Endodermal cell (in vitro differentiated cells): Measurements from ENCODE around the gene CACNA1H. TPM values are rescaled to one million over a fixed set of nuclear protein-coding genes. Genes with fewer than 3 reads are reported as not detected.
A peak's percentile ranks its signal among the peaks of the same experiment; 100 is the strongest.

Experiments
- DNase-seq: peaks from one replicate; pipeline ENCODE4 v3.0.0-alpha.2; 2017
- H3K27ac ChIP-seq: 2 replicates; pipeline ENCODE4 v1.5.1; 2013; ENCODE audit warnings: mild to moderate bottlenecking, low read depth, low read length, moderate library complexity
- H3K27me3 ChIP-seq: 2 replicates; pipeline ENCODE4 v1.6.1; 2013; ENCODE audit warnings: mild to moderate bottlenecking, low read length, moderate library complexity; ENCODE audit not compliant: insufficient read depth, control insufficient read depth, poor library complexity, severe bottlenecking
- H3K36me3 ChIP-seq: 2 replicates; pipeline ENCODE4 v1.7.0; 2013; ENCODE audit warnings: mild to moderate bottlenecking, low read length, moderate library complexity; ENCODE audit not compliant: control insufficient read depth, insufficient read depth
- H3K4me1 ChIP-seq: one replicate; pipeline ENCODE4 v1.7.0; 2013; ENCODE audit warnings: low read length; ENCODE audit not compliant: control insufficient read depth, insufficient read depth
- H3K4me3 ChIP-seq: 2 replicates; pipeline ENCODE4 v1.5.1; 2013; ENCODE audit warnings: mild to moderate bottlenecking, low read length, moderate library complexity
- H3K9ac ChIP-seq: 2 replicates; pipeline ENCODE4 v1.6.1; 2013; ENCODE audit warnings: mild to moderate bottlenecking, low read length, moderate library complexity; ENCODE audit not compliant: poor library complexity, severe bottlenecking; ENCODE audit errors: extremely low read depth
- H3K9me3 ChIP-seq: 2 replicates; pipeline ENCODE4 v1.6.1; 2013; ENCODE audit warnings: mild to moderate bottlenecking, low read length, moderate library complexity; ENCODE audit not compliant: control insufficient read depth
- H3K27ac Mint-ChIP-seq: 2 replicates; pipeline ENCODE4 v1.8.0; 2020; ENCODE audit warnings: mixed read lengths
- H3K27me3 Mint-ChIP-seq: 2 replicates; pipeline ENCODE4 v1.8.0; 2021; ENCODE audit warnings: mild to moderate bottlenecking, mixed read lengths; ENCODE audit not compliant: insufficient read depth
- H3K36me3 Mint-ChIP-seq: 2 replicates; pipeline ENCODE4 v1.8.0; 2020; ENCODE audit warnings: low read depth, mixed read lengths
- H3K4me1 Mint-ChIP-seq: 2 replicates; pipeline ENCODE4 v1.8.0; 2020; ENCODE audit warnings: mixed read lengths
- H3K4me3 Mint-ChIP-seq: 2 replicates; pipeline ENCODE4 v1.8.0; 2020; ENCODE audit warnings: mild to moderate bottlenecking, moderate library complexity, mixed read lengths
- H3K9me3 Mint-ChIP-seq: 2 replicates; pipeline ENCODE4 v1.8.0; 2020; ENCODE audit warnings: mild to moderate bottlenecking, mixed read lengths
- CTCF ChIP-seq: fragments of 200-600 bp; sonication (generic); conservative IDR thresholded peaks from 2 replicates; pipeline ENCODE4 v1.5.0; 2021; ENCODE audit warnings: antibody characterized with exemption, mild to moderate bottlenecking
- WGBS, 2 experiments: methylation state at CpG; one replicate each; pipeline versions ENCODE4 v1.1.5 to v1.1.7; 2013; ENCODE audit warnings: missing lambda C conversion rate in 2 of 2, mixed read lengths in 1 of 2; ENCODE audit not compliant: insufficient coverage in 1 of 2, insufficient read length in 1 of 2; 5-methylcytosine and 5-hydroxymethylcytosine counted together
- total RNA-seq, 2 donors: library from RNA; stranded (reverse); fragmentation: NEBNext Ultra II Directional in 1 of 2; extraction: Animal tissue kit (Norgen Biotek cat#: 25700) in 1 of 2; gene quantifications; 2 replicates in 1 of 2; 3 replicates in 1 of 2; pipeline ENCODE4 v1.2.1, GENCODE V29; 2021

The CACNA1H gene
- total RNA-seq, 2 donors from 2014 or later, result 31.6 to 45.0 TPM

GRCh38 chr16:1154291-1154886 lies 1.5 kb downstream of the CACNA1H start:
- no peak for DNase-seq
- H3K36me3 ChIP-seq, result no peaks in the 10 kb centered on the region
- H3K9me3 ChIP-seq, result no peaks in the 10 kb centered on the region
- no peaks in the 10 kb centered on the region for H3K36me3 Mint-ChIP-seq
- peaks cover 2% of the 10 kb centered on the region for H3K27me3 Mint-ChIP-seq
- H3K4me3 ChIP-seq, result peak overlapping the region; percentile 73
- WGBS, 2 experiments, result 50 to 72% methylated on average over 13 to 28 of the region's 31 CpGs
- H3K4me3 Mint-ChIP-seq, result peak overlapping the region; percentile 53
- no peak overlapping the region for H3K27ac ChIP-seq
- H3K9me3 Mint-ChIP-seq, result no peaks in the 10 kb centered on the region
- peaks cover 4% of the 10 kb centered on the region for H3K4me1 Mint-ChIP-seq
- H3K27me3 ChIP-seq, result no peaks in the 10 kb centered on the region
- peak overlapping the region; percentile 25 for H3K9ac ChIP-seq
- H3K4me1 ChIP-seq, result no peaks in the 10 kb centered on the region
- H3K27ac Mint-ChIP-seq, result no peak overlapping the region
- TF ChIP-seq CTCF, result no peak

- H3K4me3 ChIP-seq, result peak overlapping the region; percentile 73
- Mint-ChIP-seq H3K36me3 (no peaks in the 10 kb centered on the region), H3K9me3 (no peaks in the 10 kb centered on the region), H3K4me1 (peaks cover 4% of the 10 kb centered on the region), H3K4me3 (peak overlapping the region; percentile 53), H3K27ac (no peak overlapping the region), H3K27me3 (no peaks in the 10 kb centered on the region)
- no peak overlapping the region for H3K27ac ChIP-seq
- no peaks in the 10 kb centered on the region for H3K27me3 ChIP-seq
- no peak overlapping the region for H3K9ac ChIP-seq
- H3K9me3 ChIP-seq, result no peaks in the 10 kb centered on the region
- TF ChIP-seq CTCF, result no peak
- WGBS, 2 experiments, result 94% methylated on average over 22 to 23 of the region's 23 CpGs
- no peaks in the 10 kb centered on the region for H3K36me3 ChIP-seq
- H3K4me1 ChIP-seq, result no peaks in the 10 kb centered on the region
- no peak for DNase-seq
Observed at GRCh38 chr16:1154887-1155331, 2.0 kb downstream of the CACNA1H start.

- no peak for TF ChIP-seq CTCF
- H3K36me3 Mint-ChIP-seq, result no peaks in the 10 kb centered on the region
- Histone ChIP-seq H3K4me1 (no peaks in the 10 kb centered on the region), H3K9me3 (no peaks in the 10 kb centered on the region), H3K9ac (no peak overlapping the region), H3K36me3 (no peaks in the 10 kb centered on the region), H3K27ac (no peak overlapping the region), H3K4me3 (no peak overlapping the region), H3K27me3 (no peaks in the 10 kb centered on the region)
- H3K4me3 Mint-ChIP-seq, result no peak overlapping the region
- H3K27me3 Mint-ChIP-seq, result no peaks in the 10 kb centered on the region
- H3K27ac Mint-ChIP-seq, result no peak overlapping the region
- peaks cover 4% of the 10 kb centered on the region for H3K4me1 Mint-ChIP-seq
- H3K9me3 Mint-ChIP-seq, result no peaks in the 10 kb centered on the region
- DNase-seq, result no peak
- WGBS, 2 experiments, result 94 to 95% methylated on average over 12 to 20 of the region's 20 CpGs
Observed at GRCh38 chr16:1155353-1156054, 2.6 kb downstream of the CACNA1H start.
